ENCODE data around the gene PNN.
"Not testable (repeated sequence)": the region's sequence is repeated elsewhere in the genome, so short reads cannot be mapped to it uniquely, and the experiment has no call there.

The PNN gene

GRCh38 chr14:39174560-39175444, at the start of gene PNN:
Gene PNN (plus strand): TSS chr14:39175254. CDS start chr14:39175280, 26 bp downstream.
- peaks cover 32 to 35% of the 10 kb centered on the region in 2 experiments for H3K4me1 ChIP-seq (ENCODE audit: control insufficient read depth in 1 of 2, insufficient read depth in 1 of 2, low read depth in 1 of 2, low read length in 1 of 2)
- peak within 1 kb of the TSS; percentile 92 for H3K27ac ChIP-seq
- H3K4me3 ChIP-seq (ENCODE audit: low read depth in 1 of 2, low read length in 1 of 2) = peak within 1 kb of the TSS; percentile 90 to 94
- no peaks in the 10 kb centered on the region for H3K27me3 ChIP-seq
- TF ChIP-seq CTCF (IDR thresholded peaks at IDR 0.05) = peak; percentile 66
- H3K36me3 ChIP-seq = peaks cover 36% of the 10 kb centered on the region
- H3K9me3 ChIP-seq = no peaks in the 10 kb centered on the region

GRCh38 chr14:39137835-39138234, 37.2 kb upstream of the PNN start:
- not testable (repeated sequence) for H3K4me3 ChIP-seq (ENCODE audit: low read depth in 1 of 2, low read length in 1 of 2); H3K4me1 ChIP-seq (ENCODE audit: control insufficient read depth in 1 of 2, insufficient read depth in 1 of 2, low read depth in 1 of 2, low read length in 1 of 2); H3K27ac ChIP-seq; H3K27me3 ChIP-seq; H3K9me3 ChIP-seq
- peaks cover 44% of the 10 kb centered on the region for H3K36me3 ChIP-seq

- no peak for TF ChIP-seq CTCF (IDR thresholded peaks at IDR 0.05)
- H3K36me3 ChIP-seq = peaks cover 44% of the 10 kb centered on the region
- H3K9me3 ChIP-seq = no peaks in the 10 kb centered on the region
- no peaks in the 10 kb centered on the region for H3K4me1 ChIP-seq (ENCODE audit: control insufficient read depth in 1 of 2, insufficient read depth in 1 of 2, low read depth in 1 of 2, low read length in 1 of 2)
- H3K27ac ChIP-seq = no peak overlapping the region
- H3K4me3 ChIP-seq (ENCODE audit: low read depth in 1 of 2, low read length in 1 of 2) = no peak overlapping the region
- no peaks in the 10 kb centered on the region for H3K27me3 ChIP-seq
These were observed 36.6 kb upstream of the PNN start for GRCh38 chr14:39138440-39138839.

- Histone ChIP-seq H3K4me1 (ENCODE audit: control insufficient read depth in 1 of 2, insufficient read depth in 1 of 2, low read depth in 1 of 2, low read length in 1 of 2) (no peaks in the 10 kb centered on the region), H3K9me3 (no peaks in the 10 kb centered on the region), H3K27ac (no peak overlapping the region), H3K36me3 (peaks cover 44% of the 10 kb centered on the region), H3K4me3 (ENCODE audit: low read depth in 1 of 2, low read length in 1 of 2) (no peak overlapping the region), H3K27me3 (no peaks in the 10 kb centered on the region)
- TF ChIP-seq CTCF (IDR thresholded peaks at IDR 0.05) = no peak
These were observed 34.9 kb upstream of the PNN start for GRCh38 chr14:39140170-39140569.

- not testable (repeated sequence) for H3K27ac ChIP-seq; H3K4me1 ChIP-seq (ENCODE audit: control insufficient read depth in 1 of 2, insufficient read depth in 1 of 2, low read depth in 1 of 2, low read length in 1 of 2); H3K27me3 ChIP-seq; H3K4me3 ChIP-seq (ENCODE audit: low read depth in 1 of 2, low read length in 1 of 2); H3K9me3 ChIP-seq
- H3K36me3 ChIP-seq = peaks cover 53% of the 10 kb centered on the region
These were observed 33.4 kb upstream of the PNN start for GRCh38 chr14:39141623-39142022.

- H3K4me3 ChIP-seq (ENCODE audit: low read depth in 1 of 2, low read length in 1 of 2); H3K27me3 ChIP-seq; H3K27ac ChIP-seq; H3K9me3 ChIP-seq; H3K4me1 ChIP-seq (ENCODE audit: control insufficient read depth in 1 of 2, insufficient read depth in 1 of 2, low read depth in 1 of 2, low read length in 1 of 2): not testable (repeated sequence)
- H3K36me3 ChIP-seq = peaks cover 51% of the 10 kb centered on the region
These were observed 31.8 kb upstream of the PNN start for GRCh38 chr14:39143226-39143625.

GRCh38 chr14:39145266-39145966, 29.6 kb upstream of the PNN start:
- no peaks in the 10 kb centered on the region for H3K27me3 ChIP-seq
- no peak for TF ChIP-seq CTCF (IDR thresholded peaks at IDR 0.05)
- H3K9me3 ChIP-seq = no peaks in the 10 kb centered on the region
- no peak overlapping the region for H3K27ac ChIP-seq
- peaks cover 54% of the 10 kb centered on the region for H3K36me3 ChIP-seq
- H3K4me3 ChIP-seq (ENCODE audit: low read depth in 1 of 2, low read length in 1 of 2) = no peak overlapping the region
- H3K4me1 ChIP-seq (ENCODE audit: control insufficient read depth in 1 of 2, insufficient read depth in 1 of 2, low read depth in 1 of 2, low read length in 1 of 2) = no peaks in the 10 kb centered on the region
